HFF-Myc (cell line): Measurements from ENCODE around the gene SAPCD1.

Experiments
- DNase-seq: peaks from one replicate; pipeline ENCODE4 v3.0.0-alpha.2; 2011; ENCODE audit warnings: low read depth; ENCODE audit errors: extremely low read depth
- H3K4me3 ChIP-seq: replicated peaks from 2 replicates; pipeline ENCODE4 v1.5.1; 2011; ENCODE audit warnings: low read depth, mild to moderate bottlenecking, control low read depth, low read length
- TF ChIP-seq, protein P1 (sequence below): IDR thresholded peaks from 2 replicates; pipeline ENCODE4 v1.5.1; 2012; ENCODE audit warnings: mild to moderate bottlenecking, low read depth, low read length, control low read depth; ENCODE audit errors: missing control alignments

The SAPCD1 gene

DNA sequence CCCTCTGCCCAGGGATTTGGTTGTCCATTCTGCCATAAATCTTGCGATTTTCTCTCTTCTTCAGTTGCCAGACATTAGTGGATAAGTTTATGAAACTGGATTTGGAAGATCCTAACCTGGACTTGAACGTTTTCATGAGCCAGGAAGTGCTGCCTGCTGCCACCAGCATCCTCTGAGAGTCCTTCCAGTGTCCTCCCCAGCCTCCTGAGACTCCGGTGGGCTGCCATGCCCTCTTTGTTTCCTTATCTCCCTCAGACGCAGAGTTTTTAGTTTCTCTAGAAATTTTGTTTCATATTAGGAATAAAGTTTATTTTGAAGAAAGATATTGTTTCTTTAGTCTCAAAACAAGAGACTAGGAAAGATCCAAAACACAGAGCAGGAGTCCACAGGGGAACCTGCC is at the start of gene SAPCD1:
TSS of gene SAPCD1 (plus strand) at position 301 of the 400 bp plus-strand sequence. CDS start 399 bp downstream, outside the sequence.
- H3K4me3 ChIP-seq: no peak within 1 kb of the TSS
- TF ChIP-seq, protein P1, sequence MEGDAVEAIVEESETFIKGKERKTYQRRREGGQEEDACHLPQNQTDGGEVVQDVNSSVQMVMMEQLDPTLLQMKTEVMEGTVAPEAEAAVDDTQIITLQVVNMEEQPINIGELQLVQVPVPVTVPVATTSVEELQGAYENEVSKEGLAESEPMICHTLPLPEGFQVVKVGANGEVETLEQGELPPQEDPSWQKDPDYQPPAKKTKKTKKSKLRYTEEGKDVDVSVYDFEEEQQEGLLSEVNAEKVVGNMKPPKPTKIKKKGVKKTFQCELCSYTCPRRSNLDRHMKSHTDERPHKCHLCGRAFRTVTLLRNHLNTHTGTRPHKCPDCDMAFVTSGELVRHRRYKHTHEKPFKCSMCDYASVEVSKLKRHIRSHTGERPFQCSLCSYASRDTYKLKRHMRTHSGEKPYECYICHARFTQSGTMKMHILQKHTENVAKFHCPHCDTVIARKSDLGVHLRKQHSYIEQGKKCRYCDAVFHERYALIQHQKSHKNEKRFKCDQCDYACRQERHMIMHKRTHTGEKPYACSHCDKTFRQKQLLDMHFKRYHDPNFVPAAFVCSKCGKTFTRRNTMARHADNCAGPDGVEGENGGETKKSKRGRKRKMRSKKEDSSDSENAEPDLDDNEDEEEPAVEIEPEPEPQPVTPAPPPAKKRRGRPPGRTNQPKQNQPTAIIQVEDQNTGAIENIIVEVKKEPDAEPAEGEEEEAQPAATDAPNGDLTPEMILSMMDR: no peak
- no peak for DNase-seq

DNA sequence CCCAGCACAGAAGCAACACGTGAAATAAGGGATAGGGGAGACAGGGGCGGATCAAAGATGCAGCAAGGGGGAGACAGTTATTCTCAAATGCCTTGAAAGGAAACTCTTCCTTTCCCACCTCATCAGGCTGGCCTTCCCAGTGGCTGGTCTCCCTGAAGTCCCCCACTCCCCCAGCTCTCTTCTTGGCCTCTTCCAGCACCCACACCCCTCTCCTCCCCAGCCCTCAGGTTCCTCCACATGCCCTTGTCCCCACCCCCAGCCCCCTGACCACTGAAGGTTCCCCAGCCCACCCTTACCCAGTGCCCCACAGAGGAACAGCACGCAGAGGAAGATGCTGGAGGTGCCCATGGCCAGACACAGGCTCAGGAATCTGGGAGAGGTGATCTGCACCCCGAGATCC is 49.0 kb upstream of the SAPCD1 start:
- no peak for DNase-seq
- TF ChIP-seq, protein P1: no peak
- H3K4me3 ChIP-seq: no peak overlapping the region

DNA sequence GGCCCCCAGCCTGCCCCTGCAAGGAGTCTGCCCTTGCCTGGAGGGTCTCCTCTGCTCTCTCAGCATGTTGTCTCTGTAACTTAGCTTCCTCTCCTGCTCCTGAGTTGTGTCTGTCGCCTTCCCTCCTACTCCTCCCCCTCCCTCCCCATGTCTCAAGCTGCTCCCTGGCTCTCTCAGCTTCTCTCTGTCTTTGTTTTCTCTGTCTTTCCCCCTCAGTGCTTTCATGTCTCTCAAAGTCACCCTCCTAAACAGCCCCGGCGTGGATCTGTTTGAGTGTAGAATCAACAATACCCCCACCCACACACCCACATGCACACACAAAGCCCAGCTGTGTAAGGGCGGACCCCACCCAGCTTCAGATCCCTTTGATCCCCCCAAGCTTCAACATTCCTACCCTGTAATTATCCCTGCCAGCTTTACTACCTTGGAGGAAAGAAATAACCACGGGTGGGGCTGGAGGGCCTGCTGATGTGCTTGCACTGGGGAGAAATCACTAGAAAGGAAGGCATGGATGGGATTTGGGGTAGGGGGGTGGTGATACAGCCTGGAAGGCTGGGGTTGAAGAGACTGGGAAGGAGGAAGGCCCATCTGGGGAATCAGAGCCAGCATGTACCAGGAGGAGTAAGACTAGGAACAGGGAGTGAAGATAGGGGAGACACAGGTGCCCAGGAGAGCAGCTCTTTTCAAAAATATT is 48.3 kb upstream of the SAPCD1 start:
- DNase-seq: no peak
- H3K4me3 ChIP-seq: no peak overlapping the region
- TF ChIP-seq, protein P1: no peak

DNA sequence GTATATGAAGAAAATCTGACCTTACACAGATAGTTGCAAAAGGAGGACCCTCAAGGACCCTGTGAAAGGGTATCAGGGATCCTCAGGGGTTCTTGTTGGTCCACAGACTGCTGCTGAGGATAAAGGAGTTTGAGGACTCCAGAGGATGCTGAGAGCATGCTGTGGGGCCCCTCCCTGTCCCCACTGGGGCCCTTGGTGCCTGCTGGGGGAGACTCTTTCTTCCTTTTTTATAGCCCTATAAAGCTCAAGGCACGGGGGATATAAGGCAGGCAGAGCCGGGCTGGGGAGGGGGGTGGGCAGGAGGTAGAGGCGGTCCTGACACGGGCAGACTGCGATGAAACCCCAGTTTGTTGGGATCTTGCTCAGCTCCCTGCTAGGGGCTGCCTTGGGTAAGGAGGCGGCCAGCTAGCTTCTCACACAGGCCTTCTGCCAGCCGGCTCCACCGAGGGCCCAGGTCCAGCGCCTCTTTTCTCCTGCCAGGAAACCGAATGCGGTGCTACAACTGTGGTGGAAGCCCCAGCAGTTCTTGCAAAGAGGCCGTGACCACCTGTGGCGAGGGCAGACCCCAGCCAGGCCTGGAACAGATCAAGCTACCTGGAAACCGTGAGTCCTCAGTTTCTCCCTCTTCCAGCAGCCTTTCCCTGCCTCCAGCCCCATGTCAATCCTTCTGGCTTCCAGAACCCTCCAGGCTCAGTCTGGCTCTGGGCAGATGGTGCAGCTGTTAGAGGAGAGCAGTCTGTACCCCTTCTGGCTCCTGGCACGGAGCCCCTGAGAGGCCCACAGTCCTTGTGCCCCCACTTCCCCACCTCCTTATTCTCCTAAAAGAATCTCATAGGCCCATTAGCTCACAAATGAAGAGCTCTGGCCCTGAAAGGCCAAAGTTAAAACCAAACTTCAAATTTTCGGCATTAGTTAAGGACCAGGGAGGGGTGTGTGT is 47.2 kb upstream of the SAPCD1 start, which contains the start of gene LY6G6D:
TSS of gene LY6G6D (plus strand) at position 327 of the 937 bp plus-strand sequence. CDS start at position 335, 8 bp downstream.
- TF ChIP-seq, protein P1: no peak
- no peak for DNase-seq
- no peak within 1 kb of the TSS for H3K4me3 ChIP-seq

DNA sequence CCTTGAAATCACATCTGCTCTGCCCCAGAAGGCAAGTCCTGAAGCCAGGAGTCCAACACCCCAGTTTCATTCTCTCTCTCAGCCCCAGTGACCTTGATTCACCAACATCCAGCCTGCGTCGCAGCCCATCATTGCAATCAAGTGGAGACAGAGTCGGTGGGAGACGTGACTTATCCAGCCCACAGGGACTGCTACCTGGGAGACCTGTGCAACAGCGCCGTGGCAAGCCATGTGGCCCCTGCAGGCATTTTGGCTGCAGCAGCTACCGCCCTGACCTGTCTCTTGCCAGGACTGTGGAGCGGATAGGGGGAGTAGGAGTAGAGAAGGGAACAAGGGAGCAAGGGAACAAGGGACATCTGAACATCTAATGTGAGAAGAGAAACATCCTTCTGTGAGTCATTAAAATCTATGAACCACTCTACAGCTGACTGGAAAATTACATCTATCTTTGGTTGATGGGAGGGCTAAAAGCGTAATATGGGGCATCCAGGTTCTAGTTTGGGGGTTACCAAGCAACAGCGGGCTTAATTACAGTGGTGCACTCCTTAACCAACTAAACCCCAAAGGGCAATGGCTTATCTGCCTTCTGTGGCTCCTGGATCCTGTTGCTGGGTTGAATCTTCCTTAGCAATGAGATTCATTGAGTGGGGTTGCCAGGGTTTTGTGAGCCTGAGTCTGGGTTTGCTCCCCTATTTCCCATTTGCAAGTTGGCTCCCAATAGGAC is 44.8 kb upstream of the SAPCD1 start:
- DNase-seq: no peak
- TF ChIP-seq, protein P1: no peak
- no peak overlapping the region for H3K4me3 ChIP-seq

DNA sequence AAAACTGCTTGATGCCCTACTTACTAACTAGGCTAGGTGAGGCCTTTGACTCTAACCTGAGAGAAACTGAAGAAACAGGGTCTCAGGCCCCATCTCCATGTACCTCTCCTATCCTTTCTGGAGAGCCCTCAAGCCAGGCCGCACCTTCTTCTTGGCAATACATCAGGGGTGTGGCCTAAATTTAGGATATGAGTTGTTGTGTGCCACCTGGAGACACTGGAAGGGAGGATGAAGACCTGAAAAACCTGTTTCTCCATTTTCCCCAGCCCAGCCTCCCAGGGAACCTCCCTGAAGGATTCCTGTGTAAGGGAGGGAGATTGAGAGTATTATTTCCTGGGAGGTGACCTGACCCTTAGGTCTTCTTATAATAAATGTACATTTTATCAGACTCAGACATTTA is 44.2 kb upstream of the SAPCD1 start:
- DNase-seq: no peak
- H3K4me3 ChIP-seq: no peak overlapping the region
- TF ChIP-seq, protein P1: no peak
